ENCODE data around the gene VWA3B.
"Not testable (repeated sequence)": the region's sequence is repeated elsewhere in the genome, so short reads cannot be mapped to it uniquely, and the experiment has no call there.

VWA3B gene

DNA sequence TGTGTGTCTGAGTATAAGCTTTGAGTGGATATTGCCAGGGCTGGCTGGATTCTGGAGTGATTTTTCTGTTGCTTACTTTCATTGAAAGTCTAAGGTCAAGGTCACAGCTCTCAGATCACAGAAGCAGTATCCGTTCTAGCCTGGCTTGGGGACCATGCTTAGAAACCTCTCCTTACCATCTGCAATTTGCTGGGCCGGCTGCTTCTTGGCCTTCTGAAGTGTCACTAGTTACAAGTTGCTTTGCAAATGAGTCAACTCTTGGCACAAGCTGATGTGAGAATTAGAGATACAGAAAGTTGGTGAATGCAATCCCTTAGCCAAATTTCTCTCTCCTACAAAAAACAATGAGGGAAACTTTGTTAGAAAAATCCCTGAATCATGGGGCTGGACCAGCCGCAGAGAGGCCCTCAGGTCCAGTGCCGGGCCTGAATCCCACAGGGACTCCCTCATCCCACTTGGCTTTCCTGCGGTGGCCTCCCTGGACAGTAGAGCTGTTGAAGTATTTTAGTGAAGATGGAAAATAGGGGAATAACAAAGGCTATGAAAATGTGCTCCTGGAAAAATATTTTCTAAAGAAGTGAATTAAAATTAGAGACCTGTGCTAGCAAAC lies 166.6 kb downstream of the VWA3B start:
- no peak for DNase-seq

GRCh38 chr2:98254504-98255059 lies 167.6 kb downstream of the VWA3B start:
- DNase-seq, result no peak

GRCh38 chr2:98258906-98259305 lies 171.9 kb downstream of the VWA3B start:
- no peak for DNase-seq

DNA sequence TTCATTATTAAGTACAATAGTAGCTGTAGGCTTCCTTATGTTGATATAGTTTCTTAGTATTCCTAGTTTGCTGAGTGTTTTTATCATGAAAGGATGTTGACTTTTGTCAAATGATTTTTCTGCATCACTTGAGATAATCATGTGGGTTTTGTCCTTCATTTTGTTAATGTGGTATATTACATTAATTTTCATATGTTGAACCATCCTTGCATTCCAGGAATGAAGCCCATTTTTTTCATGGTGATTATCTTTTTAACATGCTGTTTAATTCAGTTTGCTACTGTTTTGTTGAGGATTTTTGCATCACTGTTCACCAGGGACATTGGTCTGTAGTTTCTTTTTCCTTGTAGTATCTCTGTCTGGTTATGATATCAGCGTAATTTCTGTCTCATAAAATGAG lies 176.4 kb downstream of the VWA3B start:
- DNase-seq, result no peak

GRCh38 chr2:98268225-98268624 lies 181.3 kb downstream of the VWA3B start:
- not testable (repeated sequence) for DNase-seq

GRCh38 chr2:98269274-98269673 lies 182.3 kb downstream of the VWA3B start:
- DNase-seq, result peak; percentile 72

DNA sequence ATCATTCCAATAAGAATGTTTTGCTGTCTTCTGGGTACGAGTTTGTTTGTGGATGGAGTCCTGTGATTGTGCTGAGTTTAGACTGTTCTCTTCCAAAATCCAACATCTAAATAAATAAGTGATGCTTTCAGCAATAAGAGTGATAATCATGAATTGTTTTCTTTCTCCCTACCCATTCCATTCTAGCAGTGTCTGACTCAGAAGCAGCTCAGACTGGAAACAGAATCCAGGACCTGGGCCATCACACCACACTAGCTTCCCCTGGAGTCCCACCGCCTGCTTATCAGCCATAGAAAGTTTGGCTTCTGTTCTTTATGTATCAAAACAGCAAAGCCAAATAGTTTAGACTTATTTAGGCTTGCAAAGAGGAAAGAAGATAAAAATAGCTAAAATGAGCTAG lies 182.9 kb downstream of the VWA3B start:
- no peak for DNase-seq

GRCh38 chr2:98277162-98277859 lies 190.3 kb downstream of the VWA3B start:
- DNase-seq, result no peak

- DNase-seq, result no peak
Measured at GRCh38 chr2:98278074-98278473, 191.1 kb downstream of the VWA3B start.

DNA sequence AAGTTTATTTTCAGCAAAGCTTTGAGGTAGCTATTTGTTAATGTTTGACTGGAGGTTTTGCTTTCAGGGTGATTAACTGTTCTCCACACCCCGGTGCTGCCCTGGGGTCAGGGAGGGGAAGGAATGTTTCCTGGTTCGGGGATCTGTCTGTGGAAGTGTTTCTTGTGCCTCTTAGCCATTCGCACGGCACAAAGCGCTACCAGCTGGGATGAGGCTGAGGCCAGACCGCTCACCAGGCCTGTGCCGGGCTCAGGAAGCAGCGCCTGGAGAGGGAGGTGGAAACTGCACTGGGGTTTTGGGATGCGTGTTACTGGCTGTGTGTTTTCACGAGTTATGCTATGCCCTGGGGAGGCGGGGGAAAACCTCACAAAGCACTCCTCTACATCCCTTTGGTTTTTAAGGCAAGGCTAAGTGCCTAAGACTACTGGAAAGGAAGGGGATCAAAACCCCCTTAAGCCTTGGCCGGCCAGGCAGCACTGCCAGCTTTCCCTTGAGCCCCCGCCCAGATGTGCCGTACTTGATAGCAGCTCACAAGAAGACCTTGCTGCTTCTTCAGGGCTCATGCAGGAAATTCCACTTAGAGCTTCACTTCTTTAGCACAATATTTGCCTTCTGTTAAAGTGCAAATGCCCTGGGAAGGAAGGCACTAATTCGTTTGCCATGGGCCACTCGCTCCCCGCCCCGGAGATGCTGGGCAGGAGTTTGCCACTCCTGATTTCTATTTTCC lies 193.6 kb downstream of the VWA3B start:
- no peak for DNase-seq

- DNase-seq, result peak; percentile 44
Measured at GRCh38 chr2:98281607-98282006, 194.6 kb downstream of the VWA3B start.

DNA sequence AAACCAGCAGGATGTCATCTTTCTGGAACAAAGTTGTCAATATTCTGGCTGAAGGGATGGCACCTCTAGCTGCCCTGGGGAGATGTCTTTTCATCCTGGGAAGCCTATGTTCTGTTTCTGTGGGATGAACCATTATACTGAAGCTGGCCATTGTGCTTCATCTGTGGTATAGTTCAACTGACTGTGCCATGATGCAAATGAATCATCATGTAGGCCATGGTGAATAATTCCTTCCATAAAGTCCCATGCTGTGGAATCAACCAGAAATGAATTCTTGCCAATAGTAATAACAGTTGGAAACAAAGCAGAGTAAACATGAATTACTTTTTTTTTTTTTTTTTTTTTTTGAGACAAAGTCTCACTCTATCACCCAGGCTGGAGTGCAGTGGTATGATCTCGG lies 195.1 kb downstream of the VWA3B start:
- DNase-seq, result no peak

DNA sequence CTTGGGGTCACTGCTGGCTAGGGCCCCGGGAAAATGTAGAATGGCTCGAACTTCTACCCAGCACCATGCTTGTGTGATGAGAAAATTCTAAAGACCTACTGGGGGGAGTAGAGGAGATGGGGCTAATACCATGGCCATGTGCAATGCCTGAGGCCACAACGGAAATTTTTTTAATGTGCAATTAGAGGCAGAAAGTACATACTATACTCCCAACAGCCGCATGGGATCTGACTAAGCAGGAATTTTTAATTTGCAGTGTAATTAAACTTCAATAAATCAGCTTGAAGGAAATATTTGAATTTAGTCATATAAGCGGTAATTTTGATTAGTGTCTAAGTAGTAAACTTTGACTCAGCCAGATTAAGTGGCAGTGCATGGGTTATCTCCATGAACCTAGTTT lies 206.1 kb downstream of the VWA3B start:
- no peak for DNase-seq

DNA sequence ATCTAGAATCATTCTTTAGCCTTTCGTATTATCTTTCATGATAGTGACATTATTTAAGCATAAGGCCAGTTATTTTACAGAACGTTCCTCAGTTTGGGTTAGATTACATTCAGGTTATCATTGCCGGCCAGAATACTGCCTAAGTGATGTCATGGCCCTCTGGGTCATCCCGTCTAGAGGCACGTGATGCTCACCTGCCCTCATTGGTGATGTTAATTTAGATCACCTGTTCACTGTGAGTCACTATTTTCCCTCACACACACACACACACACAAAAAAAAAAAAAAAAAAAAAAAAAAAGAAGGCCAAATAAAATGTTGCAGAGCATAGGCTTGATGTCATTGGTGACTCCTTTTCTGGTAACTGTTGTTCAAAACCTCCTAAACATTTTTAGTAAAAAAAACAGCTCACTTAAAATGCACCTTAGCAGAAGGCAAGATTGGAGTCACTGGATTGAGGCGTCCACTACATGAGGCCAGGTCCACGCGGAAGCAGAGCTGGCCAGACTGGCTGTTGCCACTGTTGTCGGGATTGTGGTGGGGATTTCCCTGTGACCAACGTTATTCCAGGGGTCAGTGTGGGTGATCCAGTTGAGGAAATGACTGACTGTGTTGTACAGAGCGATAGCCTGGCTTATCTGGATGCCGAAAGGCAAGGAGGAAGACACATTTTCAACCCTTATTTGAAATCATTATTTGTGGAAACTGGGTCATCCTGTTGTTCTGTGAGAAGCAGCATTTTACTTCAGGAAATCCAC lies 207.1 kb downstream of the VWA3B start:
- DNase-seq, result no peak

- DNase-seq, result no peak
Measured at GRCh38 chr2:98294711-98295110, 207.7 kb downstream of the VWA3B start.

DNA sequence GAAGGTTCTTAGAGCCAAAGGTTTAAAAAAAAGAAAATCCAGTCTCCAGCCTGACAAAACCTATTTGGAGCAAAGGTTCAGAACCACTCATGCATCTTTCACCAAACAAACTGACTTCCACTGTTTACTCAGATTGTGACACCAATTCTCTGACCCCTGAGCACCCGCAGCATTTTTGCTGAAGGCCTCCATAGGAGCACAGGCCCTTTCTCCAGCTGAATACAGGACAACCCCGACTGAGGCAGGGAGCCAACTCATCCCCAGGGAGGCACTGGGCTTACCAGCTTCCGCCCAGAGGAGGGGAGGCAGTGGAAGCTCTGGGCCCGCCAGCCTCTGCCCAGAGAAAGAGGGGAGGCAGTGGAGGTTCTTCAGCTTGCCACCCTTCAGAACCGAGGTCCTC lies 208.3 kb downstream of the VWA3B start:
- DNase-seq, result no peak

GRCh38 chr2:98295721-98296414 lies 208.9 kb downstream of the VWA3B start:
- no peak for DNase-seq

DNA sequence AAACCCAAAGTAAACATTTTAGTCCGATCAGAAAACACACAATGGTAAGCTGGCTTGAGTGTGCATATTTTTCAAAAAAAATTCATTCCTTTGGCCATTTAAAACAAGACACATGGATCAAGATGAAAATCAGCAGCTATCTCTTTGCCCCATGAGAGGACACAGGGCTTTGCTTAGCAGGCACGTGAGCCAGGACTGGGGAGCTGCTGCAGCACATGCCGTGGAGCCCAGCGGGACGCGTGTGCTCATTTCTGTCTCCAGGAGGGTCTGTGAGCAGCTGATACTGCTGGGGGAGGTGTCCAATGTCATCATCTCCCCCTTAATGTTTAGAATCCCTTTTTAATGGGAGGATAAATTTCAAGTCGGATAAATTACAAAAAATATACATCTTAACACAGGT lies 209.5 kb downstream of the VWA3B start:
- DNase-seq, result no peak

- no peak for DNase-seq
Measured at GRCh38 chr2:98297817-98298682, 211.1 kb downstream of the VWA3B start.

- no peak for DNase-seq
Measured at GRCh38 chr2:98298683-98299164, 211.8 kb downstream of the VWA3B start.

- DNase-seq, result no peak
Measured at GRCh38 chr2:98299211-98299905, 212.4 kb downstream of the VWA3B start.

Data from inflammatory macrophage treated with lipopolysaccharide for 4 hours (primary cell).